NCI-H1105 (cell line): ENCODE results near the gene ZSCAN1.
"Not testable (repeated sequence)": the region's sequence is repeated elsewhere in the genome, so short reads cannot be mapped to it uniquely, and the experiment has no call there.

Source experiments
- DNase-seq: peaks from one replicate; lab custom pipeline; 2025; lab: John Stamatoyannopoulos, UW

The ZSCAN1 gene

GRCh38 chr19:58033741-58034476 is at the start of gene ZSCAN1:
ZSCAN1 (plus strand) TSS chr19:58034025; CDS start chr19:58037837, 3,812 bp downstream.
- DNase-seq: no peak

GRCh38 chr19:57992841-57993240 is 41.0 kb upstream of the ZSCAN1 start:
- DNase-seq: no peak

- no peak for DNase-seq
Observed at GRCh38 chr19:58000677-58001076, 33.1 kb upstream of the ZSCAN1 start.

- no peak for DNase-seq
Observed at GRCh38 chr19:58001895-58002369, 31.9 kb upstream of the ZSCAN1 start.

GRCh38 chr19:58002384-58003173 is 31.2 kb upstream of the ZSCAN1 start, which contains the start of gene ZNF606:
ZNF606 (minus strand) TSS chr19:58002820; CDS start chr19:58001319, 1,501 bp downstream.
- DNase-seq: peak; percentile 77

- DNase-seq: no peak
Observed at GRCh38 chr19:58003174-58003828, 30.5 kb upstream of the ZSCAN1 start.

- DNase-seq: no peak
Observed at GRCh38 chr19:58007285-58007684, 26.5 kb upstream of the ZSCAN1 start.

GRCh38 chr19:58008877-58009276 is 24.9 kb upstream of the ZSCAN1 start:
- DNase-seq: not testable (repeated sequence)

GRCh38 chr19:58009301-58009665 is 24.5 kb upstream of the ZSCAN1 start:
- DNase-seq: no peak

GRCh38 chr19:58009666-58010301 is 24.0 kb upstream of the ZSCAN1 start:
- peak; percentile 83 for DNase-seq

GRCh38 chr19:58010507-58010906 is 23.3 kb upstream of the ZSCAN1 start:
- DNase-seq: peak; percentile 5

- no peak for DNase-seq
Observed at GRCh38 chr19:58014141-58014540, 19.7 kb upstream of the ZSCAN1 start.

- no peak for DNase-seq
Observed at GRCh38 chr19:58020129-58020528, 13.7 kb upstream of the ZSCAN1 start.

- DNase-seq: peak; percentile 13
Observed at GRCh38 chr19:58021541-58022282, 12.1 kb upstream of the ZSCAN1 start.

- no peak for DNase-seq
Observed at GRCh38 chr19:58022283-58022660, 11.6 kb upstream of the ZSCAN1 start.

- DNase-seq: no peak
Observed at GRCh38 chr19:58024661-58025060, 9.2 kb upstream of the ZSCAN1 start.

- DNase-seq: no peak
Observed at GRCh38 chr19:58034477-58034793, 610 bp downstream of the ZSCAN1 start.

- no peak for DNase-seq
Observed at GRCh38 chr19:58035863-58036262, 2.0 kb downstream of the ZSCAN1 start.

- DNase-seq: no peak
Observed at GRCh38 chr19:58037927-58038687, 4.3 kb downstream of the ZSCAN1 start.

- DNase-seq: no peak
Observed at GRCh38 chr19:58038688-58039204, 4.9 kb downstream of the ZSCAN1 start.
